H9 (cell line): Measurements from ENCODE around the gene LRSAM1. TPM values are rescaled to one million over a fixed set of nuclear protein-coding genes. Genes with fewer than 3 reads are reported as not detected.

ENCODE experiments used
- DNase-seq: peaks from one replicate; pipeline ENCODE4 v3.0.0-alpha.2; 2017
- H2AFZ ChIP-seq: one replicate; pipeline ENCODE4 v1.6.1; 2013; ENCODE audit warnings: mild to moderate bottlenecking, low read length, control low read depth, moderate library complexity
- H2AK5ac ChIP-seq: 2 replicates; pipeline ENCODE4 v1.6.1; 2013; ENCODE audit warnings: low read length, control low read depth, mixed read lengths; ENCODE audit not compliant: insufficient read length
- H2BK120ac ChIP-seq: one replicate; pipeline ENCODE4 v1.6.1; 2013; ENCODE audit warnings: low read depth, mild to moderate bottlenecking, low read length, control low read depth, inconsistent platforms; ENCODE audit not compliant: poor library complexity, severe bottlenecking
- H2BK12ac ChIP-seq: 2 replicates; pipeline ENCODE4 v1.6.1; 2013; ENCODE audit warnings: low read length, control low read depth, mixed read lengths, low read depth; ENCODE audit not compliant: insufficient read length
- H2BK15ac ChIP-seq: 2 replicates; pipeline ENCODE4 v1.6.1; 2013; ENCODE audit warnings: low read depth, low read length, control low read depth
- H2BK20ac ChIP-seq: one replicate; pipeline ENCODE4 v1.6.1; 2013; ENCODE audit warnings: low read depth, mild to moderate bottlenecking, low read length, control low read depth, inconsistent platforms; ENCODE audit not compliant: poor library complexity, severe bottlenecking
- H2BK5ac ChIP-seq: 2 replicates; pipeline ENCODE4 v1.6.1; 2013; ENCODE audit warnings: low read length, control low read depth, mixed read lengths; ENCODE audit not compliant: insufficient read length
- H3K14ac ChIP-seq: 2 replicates; pipeline ENCODE4 v1.6.1; 2013; ENCODE audit warnings: low read length, control low read depth; ENCODE audit not compliant: insufficient read depth
- H3K18ac ChIP-seq: 2 replicates; pipeline ENCODE4 v1.6.1; 2013; ENCODE audit warnings: low read depth, mild to moderate bottlenecking, mixed read lengths, low read length, control low read depth; ENCODE audit not compliant: insufficient read length
- H3K23ac ChIP-seq: 2 replicates; pipeline ENCODE4 v1.6.1; 2013; ENCODE audit warnings: low read length, control low read depth, mixed read lengths, low read depth; ENCODE audit not compliant: insufficient read length
- H3K23me2 ChIP-seq: 2 replicates; pipeline ENCODE4 v1.6.1; 2013; ENCODE audit warnings: low read depth, mild to moderate bottlenecking, mixed read lengths, low read length, control low read depth; ENCODE audit not compliant: insufficient read length, poor library complexity, severe bottlenecking
- H3K27ac ChIP-seq: 2 replicates; pipeline ENCODE4 v1.5.1; 2013; ENCODE audit warnings: low read length, control low read depth, mixed read lengths, low read depth; ENCODE audit not compliant: insufficient read length
- H3K27me3 ChIP-seq: 2 replicates; pipeline ENCODE4 v1.6.1; 2013; ENCODE audit warnings: low read length, control low read depth, inconsistent platforms; ENCODE audit not compliant: insufficient read depth
- H3K4ac ChIP-seq: 2 replicates; pipeline ENCODE4 v1.6.1; 2013; ENCODE audit warnings: low read depth, mild to moderate bottlenecking, control low read depth, inconsistent platforms, low read length, moderate library complexity
- H3K4me1 ChIP-seq: 2 replicates; pipeline ENCODE4 v1.6.1; 2013; ENCODE audit warnings: low read length, control low read depth, inconsistent platforms; ENCODE audit not compliant: insufficient read depth
- H3K4me2 ChIP-seq: 2 replicates; pipeline ENCODE4 v1.6.1; 2013; ENCODE audit warnings: low read length, control low read depth, mixed read lengths; ENCODE audit not compliant: insufficient read length, insufficient read depth
- H3K56ac ChIP-seq: 2 replicates; pipeline ENCODE4 v1.6.1; 2013; ENCODE audit warnings: low read depth, mild to moderate bottlenecking, mixed read lengths, low read length, control low read depth; ENCODE audit not compliant: insufficient read length
- H3K79me1 ChIP-seq: 2 replicates; pipeline ENCODE4 v1.6.1; 2013; ENCODE audit warnings: low read depth, mild to moderate bottlenecking, moderate library complexity, low read length, control low read depth, inconsistent platforms; ENCODE audit not compliant: insufficient read depth, poor library complexity, severe bottlenecking
- H3K79me2 ChIP-seq: 2 replicates; pipeline ENCODE4 v1.6.1; 2013; ENCODE audit warnings: low read length, control low read depth, inconsistent platforms; ENCODE audit not compliant: insufficient read depth
- H3K9ac ChIP-seq: 2 replicates; pipeline ENCODE4 v1.6.1; 2013; ENCODE audit warnings: low read length, control low read depth, mixed read lengths; ENCODE audit not compliant: insufficient read length; ENCODE audit errors: extremely low read depth
- H3K9me3 ChIP-seq: one replicate; pipeline ENCODE4 v1.6.1; 2013; ENCODE audit warnings: low read depth, low read length, inconsistent platforms; ENCODE audit not compliant: control insufficient read depth
- H3T11ph ChIP-seq: one replicate; pipeline ENCODE4 v1.6.1; 2013; ENCODE audit warnings: mild to moderate bottlenecking, low read length, control low read depth, inconsistent platforms
- H4K20me1 ChIP-seq: one replicate; pipeline ENCODE4 v1.6.1; 2013; ENCODE audit not compliant: control insufficient read depth, insufficient read length, insufficient read depth
- H4K5ac ChIP-seq: 2 replicates; pipeline ENCODE4 v1.6.1; 2013; ENCODE audit warnings: low read depth, mild to moderate bottlenecking, mixed read lengths, low read length, control low read depth; ENCODE audit not compliant: insufficient read length
- H4K8ac ChIP-seq: replicated peaks from 2 replicates; pipeline ENCODE4 v1.6.1; 2013; ENCODE audit warnings: low read length, control low read depth, mixed read lengths, low read depth; ENCODE audit not compliant: insufficient read length
- H4K91ac ChIP-seq: 2 replicates; pipeline ENCODE4 v1.6.1; 2013; ENCODE audit warnings: low read depth, mild to moderate bottlenecking, moderate library complexity, mixed read lengths, low read length, control low read depth; ENCODE audit not compliant: insufficient read length
- H3K27ac Mint-ChIP-seq, 3 experiments: 2 replicates in 2 of 3; 3 replicates in 1 of 3; pipeline ENCODE4 v1.8.0; 2020 to 2021; ENCODE audit warnings: mixed read lengths in 3 of 3, mild to moderate bottlenecking in 1 of 3, moderate library complexity in 1 of 3
- H3K27me3 Mint-ChIP-seq: 2 replicates; pipeline ENCODE4 v1.8.0; 2021; ENCODE audit warnings: low read depth, mild to moderate bottlenecking, moderate library complexity, mixed read lengths
- H3K36me3 Mint-ChIP-seq, 3 experiments: 2 replicates in 2 of 3; 3 replicates in 1 of 3; pipeline ENCODE4 v1.8.0; 2020 to 2021; ENCODE audit warnings: low read depth in 3 of 3, mixed read lengths in 3 of 3; ENCODE audit not compliant: insufficient read depth in 1 of 3
- H3K4me1 Mint-ChIP-seq, 2 experiments: 2 replicates each; pipeline ENCODE4 v1.8.0; 2020; ENCODE audit warnings: mixed read lengths in 2 of 2
- H3K4me3 Mint-ChIP-seq, 2 experiments: 2 replicates in 1 of 2; 3 replicates in 1 of 2; pipeline ENCODE4 v1.8.0; 2020 to 2021; ENCODE audit warnings: mild to moderate bottlenecking in 2 of 2, mixed read lengths in 2 of 2, moderate library complexity in 1 of 2
- H3K9me3 Mint-ChIP-seq, 2 experiments: 2 replicates in 1 of 2; 3 replicates in 1 of 2; pipeline ENCODE4 v1.8.0; 2020; ENCODE audit warnings: mild to moderate bottlenecking in 2 of 2, mixed read lengths in 2 of 2, moderate library complexity in 1 of 2
- WGBS: extraction: QIAGEN DNeasy Blood & Tissue Kit; methylation state at CpG from one replicate; pipeline ENCODE4 v1.1.7; 2013; ENCODE audit warnings: missing lambda C conversion rate, low lambda C conversion rate, mixed read lengths; ENCODE audit not compliant: insufficient read length; ENCODE audit errors: extremely low coverage; 5-methylcytosine and 5-hydroxymethylcytosine counted together
- total RNA-seq: library from RNA; stranded (reverse); gene quantifications from 2 replicates; pipeline ENCODE4 v1.2.1, GENCODE V29; 2021
- TF ChIP-seq, protein P1 (sequence below): fragments of 200-600 bp; sonication (generic); conservative IDR thresholded peaks from 3 replicates; pipeline ENCODE4 v1.8.0; 2021; ENCODE audit warnings: antibody characterized with exemption, mild to moderate bottlenecking

LRSAM1 gene
- total RNA-seq, 1 experiment from 2014 or later = 16.2 TPM

DNA sequence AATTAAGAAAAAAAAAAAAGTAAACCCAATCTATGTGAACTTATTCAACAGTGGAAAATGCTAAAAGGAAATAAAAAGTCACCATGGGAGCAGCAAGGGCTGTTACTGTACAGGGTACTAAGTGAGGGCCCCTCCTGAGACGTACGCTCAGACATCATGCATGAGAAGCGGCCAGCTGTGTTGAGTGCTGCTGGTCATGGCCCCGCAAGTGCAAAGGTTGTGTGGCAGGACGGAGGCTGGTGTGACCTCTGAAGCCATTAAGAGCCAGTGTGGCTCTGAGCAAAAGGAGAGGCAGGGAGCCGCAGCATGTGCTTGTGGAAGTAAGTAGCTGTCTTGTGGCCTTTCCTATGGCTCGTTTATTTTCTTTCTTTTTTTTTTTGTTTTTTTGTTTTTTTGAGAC lies 30.3 kb upstream of the LRSAM1 start:
- no peak overlapping the region; a peak in 1 of 5 replicates for H3K4me3 Mint-ChIP-seq
- Histone ChIP-seq H2AK5ac (no peak overlapping the region), H2BK20ac (no peak overlapping the region), H2BK120ac (no peak overlapping the region), H3K14ac (no peak overlapping the region; the same call in 1 of the 2 replicates), H2BK15ac (no peak overlapping the region), H4K8ac (no peak overlapping the region), H3K4me2 (no peak overlapping the region), H4K20me1 (no peaks in the 10 kb centered on the region), H3K4ac (no peak overlapping the region), H3K23ac (no peak overlapping the region), H3K18ac (no peak overlapping the region), H3K27me3 (no peaks in the 10 kb centered on the region), H3K56ac (no peak overlapping the region), H2BK5ac (no peak overlapping the region), H3K23me2 (peaks cover 12% of the 10 kb centered on the region), H3K79me1 (peaks cover 3% of the 10 kb centered on the region), H4K91ac (no peak overlapping the region), H3K9me3 (no peaks in the 10 kb centered on the region), H3K9ac (no peak overlapping the region), H3K4me1 (no peaks in the 10 kb centered on the region; the same call in 1 of the 2 replicates), H2BK12ac (no peak overlapping the region), H3K79me2 (peaks cover 6% of the 10 kb centered on the region; the same call in 1 of the 2 replicates), H3K27ac (no peak overlapping the region), H2AFZ (no peak overlapping the region), H4K5ac (no peak overlapping the region), H3T11ph (no peak overlapping the region)
- no peaks in the 10 kb centered on the region for H3K9me3 Mint-ChIP-seq
- no peak for DNase-seq
- peaks cover 0 to 5% (median 1%) of the 10 kb centered on the region in 3 experiments; a peak in 1 of 7 replicates for H3K36me3 Mint-ChIP-seq
- peaks cover 2% of the 10 kb centered on the region; the same call in 1 of the 2 replicates for H3K27me3 Mint-ChIP-seq
- TF ChIP-seq, protein P1, sequence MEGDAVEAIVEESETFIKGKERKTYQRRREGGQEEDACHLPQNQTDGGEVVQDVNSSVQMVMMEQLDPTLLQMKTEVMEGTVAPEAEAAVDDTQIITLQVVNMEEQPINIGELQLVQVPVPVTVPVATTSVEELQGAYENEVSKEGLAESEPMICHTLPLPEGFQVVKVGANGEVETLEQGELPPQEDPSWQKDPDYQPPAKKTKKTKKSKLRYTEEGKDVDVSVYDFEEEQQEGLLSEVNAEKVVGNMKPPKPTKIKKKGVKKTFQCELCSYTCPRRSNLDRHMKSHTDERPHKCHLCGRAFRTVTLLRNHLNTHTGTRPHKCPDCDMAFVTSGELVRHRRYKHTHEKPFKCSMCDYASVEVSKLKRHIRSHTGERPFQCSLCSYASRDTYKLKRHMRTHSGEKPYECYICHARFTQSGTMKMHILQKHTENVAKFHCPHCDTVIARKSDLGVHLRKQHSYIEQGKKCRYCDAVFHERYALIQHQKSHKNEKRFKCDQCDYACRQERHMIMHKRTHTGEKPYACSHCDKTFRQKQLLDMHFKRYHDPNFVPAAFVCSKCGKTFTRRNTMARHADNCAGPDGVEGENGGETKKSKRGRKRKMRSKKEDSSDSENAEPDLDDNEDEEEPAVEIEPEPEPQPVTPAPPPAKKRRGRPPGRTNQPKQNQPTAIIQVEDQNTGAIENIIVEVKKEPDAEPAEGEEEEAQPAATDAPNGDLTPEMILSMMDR = no peak
- no peak overlapping the region for H3K27ac Mint-ChIP-seq
- no CpG with 5 or more reads among the region's 7 CpGs for WGBS
- H3K4me1 Mint-ChIP-seq = peaks cover 41 to 42% of the 10 kb centered on the region in 2 experiments
